ENCODE data around the gene TMEM11.

TMEM11 gene

GRCh38 chr17:21239680-21240368, 25.9 kb upstream of the TMEM11 start:
- H3K27me3 ChIP-seq (ENCODE audit: insufficient read depth, poor library complexity, severe bottlenecking): no peaks in the 10 kb centered on the region
- no peak overlapping the region for H3K4me3 ChIP-seq (replicated peaks; ENCODE audit: insufficient read depth, low read length)
- no peak overlapping the region for H3K27ac ChIP-seq (replicated peaks)
- peak in 1 of 2 experiments; percentile 30 for DNase-seq (ENCODE audit: low read depth in 1 of 2, low spot score in 1 of 2)
- TF ChIP-seq CTCF (IDR thresholded peaks at IDR 0.05; ENCODE audit: insufficient read depth, low read length) (peak; percentile 25), SPI1 (IDR thresholded peaks at IDR 0.05; ENCODE audit: borderline replicate concordance, low read depth) (no peak)

GRCh38 chr17:21235921-21236320, 22.0 kb upstream of the TMEM11 start:
- Histone ChIP-seq H3K4me3 (replicated peaks; ENCODE audit: insufficient read depth, low read length) (no peak overlapping the region), H3K27ac (replicated peaks) (no peak overlapping the region), H3K27me3 (ENCODE audit: insufficient read depth, poor library complexity, severe bottlenecking) (no peaks in the 10 kb centered on the region)
- DNase-seq (ENCODE audit: low read depth in 1 of 2, low spot score in 1 of 2): no peak
- TF ChIP-seq GABPA (IDR thresholded peaks at IDR 0.05; ENCODE audit: low read depth) (no peak), REST (IDR thresholded peaks at IDR 0.05; ENCODE audit: insufficient replicate concordance, low read depth) (no peak), SPI1 (IDR thresholded peaks at IDR 0.05; ENCODE audit: borderline replicate concordance, low read depth) (no peak), CTCF (IDR thresholded peaks at IDR 0.05; ENCODE audit: insufficient read depth, low read length) (no peak), POLR2AphosphoS5 (IDR thresholded peaks at IDR 0.05; ENCODE audit: low read depth) (no peak)

GRCh38 chr17:21233581-21234347, 19.8 kb upstream of the TMEM11 start:
- TF ChIP-seq CTCF (IDR thresholded peaks at IDR 0.05; ENCODE audit: insufficient read depth, low read length) (no peak), GABPA (IDR thresholded peaks at IDR 0.05; ENCODE audit: low read depth) (no peak), POLR2AphosphoS5 (IDR thresholded peaks at IDR 0.05; ENCODE audit: low read depth) (no peak), REST (IDR thresholded peaks at IDR 0.05; ENCODE audit: insufficient replicate concordance, low read depth) (no peak), SPI1 (IDR thresholded peaks at IDR 0.05; ENCODE audit: borderline replicate concordance, low read depth) (no peak)
- no peaks in the 10 kb centered on the region for H3K27me3 ChIP-seq (ENCODE audit: insufficient read depth, poor library complexity, severe bottlenecking)
- no peak for DNase-seq (ENCODE audit: low read depth in 1 of 2, low spot score in 1 of 2)
- H3K27ac ChIP-seq (replicated peaks): no peak overlapping the region
- H3K4me3 ChIP-seq (replicated peaks; ENCODE audit: insufficient read depth, low read length): no peak overlapping the region
